HG02852 (cell line): Measurements from ENCODE around the gene PPFIBP2.
A peak's percentile ranks its signal among the peaks of the same experiment; 100 is the strongest.

ENCODE experiments used
- ATAC-seq: cut with Tn5 transposase; IDR thresholded peaks from one replicate; pipeline ENCODE4 v1.9.1; 2021; ENCODE audit warnings: mild to moderate bottlenecking, moderate library complexity; ENCODE audit not compliant: unreplicated experiment

Gene PPFIBP2

GRCh38 chr11:7524462-7525235, 10.8 kb downstream of the PPFIBP2 start:
- no peak for ATAC-seq

DNA sequence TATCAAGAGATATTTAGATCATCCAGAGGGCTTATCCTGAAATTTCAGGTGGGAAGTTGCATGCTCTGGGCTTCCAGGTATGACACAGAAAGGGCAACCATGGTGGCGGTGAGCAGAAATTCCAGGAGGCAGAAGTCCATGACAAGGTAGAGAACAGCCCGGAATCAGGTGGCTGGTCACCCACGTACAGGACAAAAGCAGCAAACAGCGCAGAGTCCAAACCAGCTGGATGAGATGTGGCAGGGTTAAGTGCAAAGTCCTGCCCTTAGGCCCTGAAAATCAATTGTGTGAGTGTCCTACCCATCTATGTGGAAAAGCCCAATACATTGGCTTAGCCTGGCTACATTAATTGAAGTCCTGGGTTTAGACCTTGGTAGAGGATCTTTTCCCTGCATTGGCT, 11.6 kb downstream of the PPFIBP2 start:
- ATAC-seq: no peak

- ATAC-seq: no peak
Measured at GRCh38 chr11:7527029-7527428, 13.2 kb downstream of the PPFIBP2 start.

GRCh38 chr11:7528514-7529049, 14.8 kb downstream of the PPFIBP2 start:
- no peak for ATAC-seq

GRCh38 chr11:7530013-7530640, 16.3 kb downstream of the PPFIBP2 start:
- no peak for ATAC-seq

DNA sequence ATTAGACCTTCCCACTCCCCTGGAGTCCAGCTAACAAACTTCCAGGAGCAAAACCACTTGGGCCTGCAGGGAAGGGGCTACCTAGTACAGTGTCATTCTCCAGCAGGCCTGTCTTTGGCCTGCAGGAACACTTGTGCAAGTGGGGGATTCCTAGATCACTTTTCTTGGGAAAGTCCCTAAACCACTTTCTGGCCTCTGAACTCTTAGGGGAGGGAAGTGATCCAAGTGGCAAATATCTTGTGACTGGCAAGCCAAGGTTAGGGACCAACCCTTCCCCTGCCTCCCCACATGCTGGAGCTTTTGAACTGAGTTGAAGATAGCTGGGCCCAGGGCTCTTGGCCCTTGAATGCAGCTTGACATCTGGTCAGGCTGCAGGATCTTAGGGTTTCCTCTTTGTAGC, 17.2 kb downstream of the PPFIBP2 start:
- ATAC-seq: peak; percentile 27

GRCh38 chr11:7532405-7533145, 18.8 kb downstream of the PPFIBP2 start:
- no peak for ATAC-seq

DNA sequence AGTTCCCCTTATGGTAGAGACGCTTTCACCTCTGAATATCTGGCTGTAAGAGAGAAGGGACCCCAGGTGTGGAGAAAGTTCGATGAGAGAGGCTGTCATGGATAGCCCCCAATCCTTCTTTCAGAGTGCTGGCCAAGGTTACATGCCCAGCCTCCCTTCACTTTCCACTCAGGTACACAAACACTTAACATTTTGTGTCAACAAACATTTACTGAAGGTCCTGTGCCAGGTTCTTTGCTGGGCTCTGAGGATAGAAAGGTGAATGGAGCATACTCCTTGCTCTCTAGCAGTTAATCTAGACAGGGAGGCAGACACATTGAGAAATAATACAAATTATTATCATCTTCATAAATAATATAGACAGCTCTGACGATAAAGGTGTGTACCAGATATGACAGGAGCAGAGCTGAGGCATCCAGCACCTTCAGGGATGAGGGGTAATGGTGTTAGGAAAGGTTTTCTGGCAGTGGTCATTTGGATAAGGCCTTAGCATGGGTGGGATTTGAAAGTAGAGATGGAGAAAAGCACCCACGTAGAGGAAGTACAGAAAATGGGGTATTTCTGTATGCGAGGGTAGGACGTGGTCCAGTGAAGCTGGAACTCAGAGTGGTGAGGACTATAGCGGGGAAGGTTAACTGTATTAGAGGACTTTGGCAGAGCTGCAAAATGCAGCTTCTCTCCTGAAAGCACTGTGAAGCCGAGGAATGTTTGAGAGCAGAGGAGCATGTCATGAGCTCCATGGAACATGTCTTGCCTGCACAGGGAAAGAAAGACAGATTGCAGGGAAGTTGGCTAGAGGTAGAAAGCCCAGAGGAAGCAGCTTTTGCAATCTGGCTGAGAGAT, 19.6 kb downstream of the PPFIBP2 start:
- peak; percentile 37 for ATAC-seq

DNA sequence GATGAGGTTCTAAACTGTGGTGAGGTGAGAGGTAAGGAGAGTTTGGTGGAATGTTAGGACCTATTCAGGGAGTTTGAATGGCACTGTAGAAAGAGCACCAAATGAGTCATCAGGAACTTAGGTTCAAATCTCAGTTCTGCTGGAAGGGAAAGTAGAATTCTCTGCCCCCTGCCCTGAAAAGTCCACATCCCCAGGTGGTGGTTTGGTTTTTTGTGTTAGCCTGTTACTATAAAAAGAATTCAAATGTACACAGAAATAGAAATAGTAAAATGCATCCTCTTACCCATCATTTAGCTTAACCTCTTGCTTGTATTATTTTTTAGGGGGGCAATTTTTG, 20.2 kb downstream of the PPFIBP2 start:
- peak; percentile 62 for ATAC-seq

DNA sequence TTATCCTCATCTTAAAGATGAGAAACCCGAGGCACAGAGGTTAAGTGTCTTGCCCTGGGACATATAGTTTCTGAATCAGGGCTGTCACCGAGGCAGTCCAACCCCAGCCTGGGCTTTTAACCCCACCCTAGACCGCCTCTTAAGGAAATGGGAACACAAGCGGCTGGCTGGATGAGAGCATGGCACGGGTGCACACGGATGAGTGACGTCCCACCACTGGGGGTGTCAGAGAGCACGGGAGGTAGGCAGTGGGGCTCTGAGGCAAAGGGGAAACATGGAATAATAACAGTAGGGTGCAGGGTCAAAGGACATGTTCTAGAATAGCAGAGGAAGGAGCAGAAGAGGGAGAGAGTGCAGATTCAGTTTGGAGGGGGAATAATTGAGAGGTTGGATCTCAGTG, 22.3 kb downstream of the PPFIBP2 start:
- no peak for ATAC-seq

DNA sequence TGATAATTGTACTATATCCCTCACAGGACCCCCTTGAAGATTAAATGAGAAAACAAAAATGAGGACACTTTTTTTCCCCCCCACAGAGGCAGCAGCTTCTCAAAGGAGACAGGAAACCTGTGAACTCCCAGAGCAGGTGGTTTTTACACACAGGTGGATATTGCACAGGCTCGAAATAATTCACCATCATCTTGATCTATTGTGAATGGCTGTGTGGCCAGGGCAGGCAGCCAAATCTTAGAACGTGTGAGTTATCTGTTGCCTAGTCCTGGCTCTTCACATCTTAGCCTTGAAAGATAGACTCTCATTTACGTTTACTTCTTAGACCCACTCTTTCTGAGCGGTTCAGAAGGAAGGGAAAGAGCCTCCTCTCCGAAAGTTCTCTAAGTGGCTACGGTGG, 23.5 kb downstream of the PPFIBP2 start:
- no peak for ATAC-seq

GRCh38 chr11:7538031-7538430, 24.2 kb downstream of the PPFIBP2 start:
- ATAC-seq: no peak

GRCh38 chr11:7538466-7539454, 25.0 kb downstream of the PPFIBP2 start:
- ATAC-seq: no peak

GRCh38 chr11:7540830-7541555, 27.2 kb downstream of the PPFIBP2 start:
- ATAC-seq: no peak

- no peak for ATAC-seq
Measured at GRCh38 chr11:7543302-7543701, 29.5 kb downstream of the PPFIBP2 start.

GRCh38 chr11:7544021-7544420, 30.2 kb downstream of the PPFIBP2 start:
- ATAC-seq: no peak

DNA sequence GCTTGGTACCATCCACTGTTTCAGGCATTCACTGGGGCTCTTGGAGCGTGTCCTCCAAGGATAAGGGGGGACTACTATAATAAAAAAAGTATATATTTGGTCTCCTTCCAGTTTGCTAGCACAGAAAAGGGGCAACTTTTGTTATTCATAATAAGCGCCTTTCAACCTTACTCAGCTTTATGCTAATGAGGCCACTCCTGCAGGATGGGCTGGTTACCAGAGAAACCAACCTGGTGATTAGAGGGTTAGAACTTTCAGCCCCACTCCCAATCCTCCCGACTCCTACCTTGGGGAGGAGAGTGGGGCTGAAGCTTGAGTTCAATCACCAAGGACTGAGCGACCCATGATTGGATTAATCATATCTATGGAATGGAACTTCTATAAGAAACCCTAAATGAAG, 31.8 kb downstream of the PPFIBP2 start:
- no peak for ATAC-seq

- no peak for ATAC-seq
Measured at GRCh38 chr11:7546324-7546791, 32.6 kb downstream of the PPFIBP2 start.

DNA sequence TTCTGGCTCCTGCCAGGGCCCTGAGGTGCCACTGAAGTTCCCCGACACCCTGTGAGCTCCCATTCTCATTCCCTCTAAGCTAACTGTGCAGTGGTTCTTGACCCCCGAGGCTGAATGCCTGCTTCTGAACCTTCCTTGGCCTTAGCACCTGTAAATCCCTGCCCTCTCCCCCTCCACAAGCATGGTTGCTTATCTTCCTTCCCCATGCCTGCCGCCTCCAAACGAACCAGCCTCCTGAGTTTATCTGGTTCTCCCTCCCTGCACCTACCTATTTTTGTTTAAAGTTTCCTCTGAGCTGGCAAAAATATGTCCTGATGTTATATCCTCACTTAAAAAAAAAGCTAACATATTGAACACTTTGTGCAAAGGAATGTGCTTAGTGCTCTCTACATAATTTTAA, 33.9 kb downstream of the PPFIBP2 start:
- ATAC-seq: no peak
